RWPE2 (cell line): Measurements from ENCODE around the gene TMPRSS3.

Experiments
- ATAC-seq: fragments of 200-7000 bp; cut with Tn5 transposase; 3 replicates; pipeline ENCODE4 v1.9.1; 2021; ENCODE audit warnings: low read depth
- DNase-seq: peaks from one replicate; pipeline ENCODE4 v3.0.0-alpha.2; 2020; ENCODE audit warnings: low spot score
- H3K27ac ChIP-seq: fragments of 450-650 bp; 2 replicates; pipeline ENCODE4 v1.5.1; 2017; ENCODE audit warnings: mild to moderate bottlenecking; ENCODE audit not compliant: poor library complexity, severe bottlenecking
- H3K27me3 ChIP-seq: fragments of 250-450 bp; sonication (Bioruptor Pico); 2 replicates; pipeline ENCODE4 v1.5.1; 2021; ENCODE audit warnings: mild to moderate bottlenecking, moderate library complexity; ENCODE audit not compliant: insufficient read depth, poor library complexity, severe bottlenecking
- H3K36me3 ChIP-seq: fragments of 250-450 bp; sonication (Bioruptor Pico); 2 replicates; pipeline ENCODE4 v1.5.1; 2020; ENCODE audit warnings: low read depth, mild to moderate bottlenecking, moderate library complexity
- H3K4me1 ChIP-seq: fragments of 250-450 bp; sonication (Bioruptor Pico); 2 replicates; pipeline ENCODE4 v1.5.1; 2021; ENCODE audit warnings: mild to moderate bottlenecking, moderate library complexity; ENCODE audit not compliant: insufficient read depth, poor library complexity, severe bottlenecking
- H3K4me3 ChIP-seq: fragments of 250-450 bp; sonication (Bioruptor Pico); 2 replicates; pipeline ENCODE4 v1.5.1; 2021; ENCODE audit warnings: mild to moderate bottlenecking, moderate library complexity; ENCODE audit not compliant: severe bottlenecking
- H3K9me3 ChIP-seq: fragments of 250-450 bp; sonication (Bioruptor Pico); 2 replicates; pipeline ENCODE4 v1.5.1; 2021; ENCODE audit warnings: mild to moderate bottlenecking, moderate library complexity; ENCODE audit not compliant: severe bottlenecking
- CTCF ChIP-seq: fragments of 450-650 bp; IDR thresholded peaks from one replicate; pipeline ENCODE4 v1.5.1; 2017; ENCODE audit warnings: mild to moderate bottlenecking, moderate library complexity; ENCODE audit not compliant: poor library complexity, severe bottlenecking

TMPRSS3 gene

GRCh38 chr21:42407476-42407875, 11.6 kb upstream of the TMPRSS3 start:
- ATAC-seq: no peak
- Histone ChIP-seq H3K27me3 (no peaks in the 10 kb centered on the region), H3K36me3 (no peaks in the 10 kb centered on the region), H3K4me3 (no peak overlapping the region), H3K4me1 (no peaks in the 10 kb centered on the region), H3K9me3 (no peaks in the 10 kb centered on the region), H3K27ac (no peak overlapping the region)
- no peak for TF ChIP-seq CTCF
- DNase-seq: no peak

- no peak overlapping the region for H3K27ac ChIP-seq
- H3K4me3 ChIP-seq: no peak overlapping the region
- DNase-seq (no peak), ATAC-seq (no peak)
- no peaks in the 10 kb centered on the region for H3K36me3 ChIP-seq
- H3K27me3 ChIP-seq: no peaks in the 10 kb centered on the region
- no peaks in the 10 kb centered on the region for H3K9me3 ChIP-seq
- no peaks in the 10 kb centered on the region for H3K4me1 ChIP-seq
- TF ChIP-seq CTCF: no peak
Observed at GRCh38 chr21:42406866-42407265, 11.0 kb upstream of the TMPRSS3 start.

- H3K4me1 ChIP-seq: no peaks in the 10 kb centered on the region
- no peak for TF ChIP-seq CTCF
- no peaks in the 10 kb centered on the region for H3K27me3 ChIP-seq
- no peaks in the 10 kb centered on the region for H3K9me3 ChIP-seq
- H3K36me3 ChIP-seq: no peaks in the 10 kb centered on the region
- no peak for DNase-seq
- no peak overlapping the region for H3K27ac ChIP-seq
- no peak overlapping the region for H3K4me3 ChIP-seq
- no peak for ATAC-seq
Observed at GRCh38 chr21:42406201-42406621, 10.4 kb upstream of the TMPRSS3 start.

GRCh38 chr21:42405064-42406013, 9.5 kb upstream of the TMPRSS3 start:
- Histone ChIP-seq H3K27me3 (no peaks in the 10 kb centered on the region), H3K9me3 (no peaks in the 10 kb centered on the region), H3K27ac (no peak overlapping the region), H3K4me1 (peaks cover 2% of the 10 kb centered on the region), H3K36me3 (no peaks in the 10 kb centered on the region), H3K4me3 (no peak overlapping the region)
- TF ChIP-seq CTCF: no peak
- ATAC-seq: no peak
- DNase-seq: no peak

- H3K27ac ChIP-seq: no peak overlapping the region
- H3K27me3 ChIP-seq: no peaks in the 10 kb centered on the region
- ATAC-seq (no peak), DNase-seq (no peak)
- no peaks in the 10 kb centered on the region for H3K36me3 ChIP-seq
- TF ChIP-seq CTCF: no peak
- peaks cover 2% of the 10 kb centered on the region for H3K4me1 ChIP-seq
- H3K9me3 ChIP-seq: no peaks in the 10 kb centered on the region
- no peak overlapping the region for H3K4me3 ChIP-seq
Observed at GRCh38 chr21:42404539-42404938, 8.7 kb upstream of the TMPRSS3 start.
